Right lobe of liver (tissue), 4 donors: ENCODE results near the gene INO80B.

Experiments
- POLR2A ChIP-seq: fragments of 450-650 bp; IDR thresholded peaks from one replicate; pipeline ENCODE4 v1.6.1; 2017; ENCODE audit warnings: antibody characterized with exemption, mild to moderate bottlenecking
- TF ChIP-seq, protein P1 (sequence below), 4 donors: fragments of 200-600 bp in 3 of 4; fragments of 450-650 bp in 1 of 4; IDR thresholded peaks; one replicate each; pipeline versions ENCODE4 v1.5.1 to v1.8.0; 2016 to 2022; ENCODE audit warnings: antibody characterized with exemption in 4 of 4, mild to moderate bottlenecking in 2 of 4
- donor health status: DM: no; HTN: no; CAD: no.
- donor health status: DM: no; HTN: no; CAD: no.
- donor health status: DM: no; HTN: yes; CAD: no.

DNA sequence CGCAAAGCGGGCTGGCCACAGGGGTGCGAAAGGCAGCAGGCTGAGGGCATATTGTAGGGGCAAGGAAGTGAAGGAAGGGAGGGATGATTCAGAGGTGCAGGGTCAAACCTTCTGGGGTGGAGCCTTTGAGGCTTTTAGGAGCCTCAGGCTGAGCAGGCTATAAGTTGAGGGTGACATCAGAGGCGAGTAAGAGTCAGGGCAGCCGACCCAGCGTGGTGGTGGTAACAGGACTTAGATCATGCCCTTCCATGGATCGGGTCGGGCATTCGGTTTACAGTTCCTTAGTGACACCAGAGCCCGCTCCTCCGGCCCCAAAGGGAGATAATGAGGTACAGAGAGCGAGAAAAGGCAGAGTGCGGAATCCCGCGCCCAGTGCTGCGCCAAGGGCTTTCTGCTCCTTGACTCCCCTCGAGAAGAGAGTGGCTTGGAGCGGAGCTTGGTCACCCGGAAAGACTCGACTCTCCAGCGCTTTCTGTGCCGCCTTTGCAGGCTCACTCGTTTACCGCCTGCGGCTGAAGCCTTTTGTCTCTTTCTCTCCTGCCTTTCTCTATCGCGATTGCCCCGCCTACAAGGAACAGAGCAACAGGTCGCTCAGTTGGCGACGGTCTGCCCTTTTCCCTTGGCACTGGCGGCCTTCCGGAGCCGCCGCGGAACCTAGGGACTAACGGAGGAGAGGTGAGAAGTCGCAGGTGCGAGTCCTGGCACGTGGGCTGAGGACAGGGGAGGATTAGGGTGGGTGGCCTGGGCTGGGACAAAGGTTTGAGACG is 43.8 kb downstream of the INO80B start:
- no peak for TF ChIP-seq POLR2A
- TF ChIP-seq, protein P1, sequence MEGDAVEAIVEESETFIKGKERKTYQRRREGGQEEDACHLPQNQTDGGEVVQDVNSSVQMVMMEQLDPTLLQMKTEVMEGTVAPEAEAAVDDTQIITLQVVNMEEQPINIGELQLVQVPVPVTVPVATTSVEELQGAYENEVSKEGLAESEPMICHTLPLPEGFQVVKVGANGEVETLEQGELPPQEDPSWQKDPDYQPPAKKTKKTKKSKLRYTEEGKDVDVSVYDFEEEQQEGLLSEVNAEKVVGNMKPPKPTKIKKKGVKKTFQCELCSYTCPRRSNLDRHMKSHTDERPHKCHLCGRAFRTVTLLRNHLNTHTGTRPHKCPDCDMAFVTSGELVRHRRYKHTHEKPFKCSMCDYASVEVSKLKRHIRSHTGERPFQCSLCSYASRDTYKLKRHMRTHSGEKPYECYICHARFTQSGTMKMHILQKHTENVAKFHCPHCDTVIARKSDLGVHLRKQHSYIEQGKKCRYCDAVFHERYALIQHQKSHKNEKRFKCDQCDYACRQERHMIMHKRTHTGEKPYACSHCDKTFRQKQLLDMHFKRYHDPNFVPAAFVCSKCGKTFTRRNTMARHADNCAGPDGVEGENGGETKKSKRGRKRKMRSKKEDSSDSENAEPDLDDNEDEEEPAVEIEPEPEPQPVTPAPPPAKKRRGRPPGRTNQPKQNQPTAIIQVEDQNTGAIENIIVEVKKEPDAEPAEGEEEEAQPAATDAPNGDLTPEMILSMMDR (IDR thresholded peaks at IDR 0.05): no peak
